BE2C (cell line): Measurements from ENCODE around the gene CXCL8.

ENCODE experiments used
- DNase-seq: peaks from one replicate; pipeline ENCODE4 v3.0.0-alpha.2; 2020
- H3K27me3 ChIP-seq: fragments of 250-450 bp; sonication (Bioruptor Pico); 2 replicates; pipeline ENCODE4 v1.5.1; 2020; ENCODE audit warnings: mild to moderate bottlenecking
- H3K36me3 ChIP-seq: fragments of 250-450 bp; sonication (Bioruptor Pico); 2 replicates; pipeline ENCODE4 v1.5.1; 2020; ENCODE audit warnings: mild to moderate bottlenecking
- H3K4me1 ChIP-seq: fragments of 250-450 bp; sonication (Bioruptor Pico); 2 replicates; pipeline ENCODE4 v1.5.1; 2020
- H3K4me3 ChIP-seq: 2 replicates; pipeline ENCODE4 v1.5.1; 2011; ENCODE audit warnings: low read depth, low read length
- H3K9me3 ChIP-seq: fragments of 250-450 bp; sonication (Bioruptor Pico); 2 replicates; pipeline ENCODE4 v1.5.1; 2020
- TF ChIP-seq, protein P1 (sequence below): IDR thresholded peaks from 2 replicates; pipeline ENCODE4 v1.5.1; 2012; ENCODE audit warnings: mild to moderate bottlenecking, low read depth, low read length

The CXCL8 gene

DNA sequence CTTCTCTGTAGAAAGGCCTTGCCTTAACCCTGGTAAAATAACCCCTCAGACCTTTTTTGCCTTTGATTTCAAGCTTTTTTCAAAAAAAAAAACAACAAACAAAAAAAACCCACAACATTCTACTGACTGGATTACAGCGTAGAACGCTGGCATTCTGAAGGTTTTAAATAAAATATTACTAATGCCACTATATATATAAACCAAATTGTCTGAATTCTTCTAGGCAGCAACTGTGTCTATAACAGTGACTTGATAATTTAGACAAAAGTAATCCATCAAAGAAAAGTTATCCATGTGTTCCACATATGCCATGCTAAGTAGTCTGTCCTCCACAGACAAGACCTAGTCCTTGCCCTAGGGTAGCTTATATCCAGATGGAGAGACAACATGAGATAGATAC lies 33.6 kb upstream of the CXCL8 start:
- no peaks in the 10 kb centered on the region for H3K36me3 ChIP-seq
- TF ChIP-seq, protein P1, sequence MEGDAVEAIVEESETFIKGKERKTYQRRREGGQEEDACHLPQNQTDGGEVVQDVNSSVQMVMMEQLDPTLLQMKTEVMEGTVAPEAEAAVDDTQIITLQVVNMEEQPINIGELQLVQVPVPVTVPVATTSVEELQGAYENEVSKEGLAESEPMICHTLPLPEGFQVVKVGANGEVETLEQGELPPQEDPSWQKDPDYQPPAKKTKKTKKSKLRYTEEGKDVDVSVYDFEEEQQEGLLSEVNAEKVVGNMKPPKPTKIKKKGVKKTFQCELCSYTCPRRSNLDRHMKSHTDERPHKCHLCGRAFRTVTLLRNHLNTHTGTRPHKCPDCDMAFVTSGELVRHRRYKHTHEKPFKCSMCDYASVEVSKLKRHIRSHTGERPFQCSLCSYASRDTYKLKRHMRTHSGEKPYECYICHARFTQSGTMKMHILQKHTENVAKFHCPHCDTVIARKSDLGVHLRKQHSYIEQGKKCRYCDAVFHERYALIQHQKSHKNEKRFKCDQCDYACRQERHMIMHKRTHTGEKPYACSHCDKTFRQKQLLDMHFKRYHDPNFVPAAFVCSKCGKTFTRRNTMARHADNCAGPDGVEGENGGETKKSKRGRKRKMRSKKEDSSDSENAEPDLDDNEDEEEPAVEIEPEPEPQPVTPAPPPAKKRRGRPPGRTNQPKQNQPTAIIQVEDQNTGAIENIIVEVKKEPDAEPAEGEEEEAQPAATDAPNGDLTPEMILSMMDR: no peak
- H3K9me3 ChIP-seq: no peaks in the 10 kb centered on the region
- DNase-seq: no peak
- H3K27me3 ChIP-seq: no peaks in the 10 kb centered on the region
- H3K4me3 ChIP-seq: no peak overlapping the region
- H3K4me1 ChIP-seq: no peaks in the 10 kb centered on the region

GRCh38 chr4:73707269-73707875 lies 33.0 kb upstream of the CXCL8 start:
- Histone ChIP-seq H3K9me3 (no peaks in the 10 kb centered on the region), H3K36me3 (no peaks in the 10 kb centered on the region), H3K27me3 (no peaks in the 10 kb centered on the region), H3K4me3 (no peak overlapping the region), H3K4me1 (no peaks in the 10 kb centered on the region)
- DNase-seq: no peak
- TF ChIP-seq, protein P1: no peak

DNA sequence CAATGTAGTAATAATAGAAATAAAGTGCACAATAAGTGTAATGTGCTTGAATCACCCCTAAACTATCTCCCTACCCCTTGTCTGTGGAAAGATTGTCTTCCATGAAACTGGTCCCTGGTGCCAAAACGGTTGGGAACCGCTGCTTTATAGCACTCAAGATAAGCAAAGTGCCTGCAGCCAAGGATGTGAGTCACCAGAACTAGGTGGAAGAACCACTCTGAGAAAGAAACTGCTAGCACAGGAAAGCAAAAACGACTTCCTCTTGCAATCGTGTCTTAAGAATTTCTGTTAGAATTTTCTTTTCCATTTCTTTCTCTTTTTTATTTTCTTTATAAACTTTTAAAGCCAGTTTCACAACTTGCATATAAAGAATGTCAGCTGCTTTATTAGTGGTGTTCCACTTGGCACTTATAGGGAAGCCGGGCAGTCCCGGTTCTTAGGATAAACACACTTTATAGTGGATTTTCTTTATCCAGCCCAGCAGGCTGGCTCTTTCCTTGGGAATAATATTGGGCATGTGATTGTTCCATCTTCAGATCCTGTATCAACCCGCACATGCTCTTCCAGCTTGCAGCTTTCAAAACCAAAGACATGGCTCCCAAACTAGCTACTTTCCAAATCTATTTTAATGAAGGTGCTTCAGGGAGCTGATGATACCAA lies 32.3 kb upstream of the CXCL8 start:
- no peak for DNase-seq
- TF ChIP-seq, protein P1: no peak
- Histone ChIP-seq H3K36me3 (no peaks in the 10 kb centered on the region), H3K9me3 (no peaks in the 10 kb centered on the region), H3K4me1 (no peaks in the 10 kb centered on the region), H3K4me3 (no peak overlapping the region), H3K27me3 (no peaks in the 10 kb centered on the region)

DNA sequence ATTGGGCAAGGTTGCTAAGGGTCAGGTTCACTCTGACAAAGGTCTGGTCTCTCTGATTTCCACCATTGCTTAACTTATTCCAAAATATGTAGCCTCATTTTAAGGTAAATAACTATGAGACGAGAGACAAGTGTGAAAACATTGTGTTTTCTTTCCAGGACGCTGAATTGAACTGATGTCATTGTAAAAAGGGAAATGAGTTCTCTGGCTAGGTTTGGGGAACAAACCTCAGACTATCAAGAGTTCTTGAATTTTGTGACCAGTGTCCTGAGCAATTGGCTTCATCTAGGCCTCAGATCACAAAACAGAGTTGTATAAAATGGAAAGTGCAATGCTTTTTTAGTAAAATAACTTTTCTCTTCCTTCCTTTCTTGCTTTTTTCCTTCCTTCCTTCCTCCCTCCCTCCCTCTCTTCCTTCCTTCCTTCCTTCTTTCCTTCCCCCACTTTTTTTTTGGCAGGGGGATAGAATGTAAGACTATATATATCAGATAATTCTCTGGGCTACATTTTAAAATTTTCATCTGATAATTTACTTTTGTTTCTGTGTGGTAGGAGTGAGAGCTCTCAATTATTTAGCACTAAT lies 30.8 kb upstream of the CXCL8 start:
- TF ChIP-seq, protein P1: no peak
- Histone ChIP-seq H3K27me3 (no peaks in the 10 kb centered on the region), H3K4me3 (no peak overlapping the region)

DNA sequence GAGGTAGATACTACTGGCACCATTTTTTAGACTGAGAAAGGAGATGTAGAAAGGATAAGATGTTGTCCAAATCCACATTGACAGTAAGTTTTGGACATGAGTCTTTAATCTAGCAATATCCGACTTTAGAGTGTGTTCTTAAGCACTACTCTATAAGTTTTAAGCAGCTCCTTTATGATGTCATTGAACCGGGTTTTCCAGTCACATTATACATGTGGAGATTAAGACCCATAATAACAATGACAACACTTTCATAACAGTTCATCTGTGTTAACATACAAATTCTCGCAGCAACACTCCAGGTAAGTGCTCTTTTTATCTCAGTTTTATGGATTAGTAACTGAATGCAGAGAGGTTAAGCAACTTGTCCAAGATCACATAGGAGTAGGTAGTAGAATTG lies 30.3 kb upstream of the CXCL8 start:
- TF ChIP-seq, protein P1: no peak
- H3K4me3 ChIP-seq: no peak overlapping the region
- H3K9me3 ChIP-seq: no peaks in the 10 kb centered on the region
- no peak for DNase-seq
- H3K27me3 ChIP-seq: no peaks in the 10 kb centered on the region
- no peaks in the 10 kb centered on the region for H3K36me3 ChIP-seq
- H3K4me1 ChIP-seq: no peaks in the 10 kb centered on the region

More for the DNA sequence above, 30.8 kb upstream of the CXCL8 start:
- Histone ChIP-seq H3K9me3 (no peaks in the 10 kb centered on the region), H3K36me3 (no peaks in the 10 kb centered on the region), H3K4me1 (no peaks in the 10 kb centered on the region)
- DNase-seq: no peak

- no peaks in the 10 kb centered on the region for H3K27me3 ChIP-seq
- H3K4me1 ChIP-seq: no peaks in the 10 kb centered on the region
- no peaks in the 10 kb centered on the region for H3K36me3 ChIP-seq
- no peak for DNase-seq
- TF ChIP-seq, protein P1: no peak
- H3K9me3 ChIP-seq: no peaks in the 10 kb centered on the region
- H3K4me3 ChIP-seq: no peak overlapping the region
Measured at GRCh38 chr4:73711989-73712388, 28.4 kb upstream of the CXCL8 start.
